ENCODE measurements around the gene SYP.

- TF ChIP-seq CTCF (IDR thresholded peaks at IDR 0.05; ENCODE audit: low read depth, low read length) (no peak), EZH2phosphoT487 (IDR thresholded peaks at IDR 0.05; ENCODE audit: low read depth) (no peak)
Observed at GRCh38 chrX:49214416-49214815, 14.4 kb upstream of the SYP start.
